OCI-LY7 (cell line): ENCODE measurements around the gene ADAMTS16. TPM values are rescaled to one million over a fixed set of nuclear protein-coding genes. Genes with fewer than 3 reads are reported as not detected.

Experiments
- BruUV-seq: library from RNA; stranded (reverse); fragments of 400-500 nt; replicated peaks from 2 replicates; lab custom pipeline; 2021; lab: Mats Ljungman, UMichigan
- CTCF ChIA-PET: fragments of 300-600 bp; sonication (Branson Sonifier 250); formaldehyde crosslinking; loops from one replicate; lab custom pipeline; 2022; ENCODE audit warnings: antibody characterized with exemption; ENCODE audit not compliant: unreplicated experiment; lab: Charles Lee
- POLR2A ChIA-PET: fragments of 300-600 bp; sonication (Branson Sonifier 250); formaldehyde crosslinking; loops from one replicate; lab custom pipeline; 2022; ENCODE audit warnings: antibody characterized with exemption; lab: Charles Lee
- DNase-seq: peaks from one replicate; pipeline ENCODE4 v3.0.0-alpha.2; 2015; ENCODE audit warnings: low spot score
- H2AFZ ChIP-seq: fragments of 200-600 bp; sonication (generic), shearing (Covaris generic); 2 replicates; pipeline ENCODE4 v1.6.1; 2014; ENCODE audit warnings: mild to moderate bottlenecking, antibody characterized with exemption, low read length, moderate library complexity
- H3K27ac ChIP-seq: fragments of 200-600 bp; sonication (generic); 2 replicates; pipeline ENCODE4 v1.5.1; 2014; ENCODE audit warnings: mixed run types, low read depth, mild to moderate bottlenecking, moderate library complexity, low read length, inconsistent platforms; ENCODE audit not compliant: poor library complexity, severe bottlenecking
- H3K36me3 ChIP-seq: fragments of 200-600 bp; sonication (generic); 2 replicates; pipeline ENCODE4 v1.6.1; 2014; ENCODE audit warnings: mild to moderate bottlenecking, antibody characterized with exemption, low read length, moderate library complexity, mixed read lengths; ENCODE audit not compliant: insufficient read depth
- H3K4me1 ChIP-seq: fragments of 200-600 bp; sonication (generic); 2 replicates; pipeline ENCODE4 v1.5.1; 2014; ENCODE audit warnings: mild to moderate bottlenecking, low read length; ENCODE audit not compliant: insufficient read depth, poor library complexity, severe bottlenecking
- H3K4me2 ChIP-seq: fragments of 200-600 bp; sonication (generic); 2 replicates; pipeline ENCODE4 v1.6.1; 2014; ENCODE audit warnings: mild to moderate bottlenecking, low read length
- H3K4me3 ChIP-seq: fragments of 200-600 bp; sonication (generic); 2 replicates; pipeline ENCODE4 v1.5.1; 2014; ENCODE audit warnings: mild to moderate bottlenecking, low read depth, low read length; ENCODE audit not compliant: poor library complexity, severe bottlenecking
- H3K79me2 ChIP-seq: fragments of 200-600 bp; sonication (generic); 2 replicates; pipeline ENCODE4 v1.6.1; 2016; ENCODE audit warnings: low read depth, mild to moderate bottlenecking, low read length, moderate library complexity, mixed read lengths; ENCODE audit not compliant: insufficient read depth
- H3K9me2 ChIP-seq: fragments of 200-600 bp; sonication (generic); 2 replicates; pipeline ENCODE4 v1.6.1; 2016; ENCODE audit warnings: mild to moderate bottlenecking, low read length, mixed read lengths; ENCODE audit not compliant: insufficient read depth
- H3K9me3 ChIP-seq: fragments of 200-600 bp; sonication (generic); 2 replicates; pipeline ENCODE4 v1.6.1; 2014; ENCODE audit warnings: mild to moderate bottlenecking, mixed run types, low read length, mixed read lengths
- H4K20me1 ChIP-seq: fragments of 200-600 bp; sonication (generic); 2 replicates; pipeline ENCODE4 v1.6.1; 2014; ENCODE audit warnings: mild to moderate bottlenecking, antibody characterized with exemption, low read length, moderate library complexity, mixed read lengths; ENCODE audit not compliant: insufficient read depth
- EZH2phosphoT487 ChIP-seq: fragments of 200-600 bp; sonication (generic); IDR thresholded peaks from 2 replicates; pipeline ENCODE4 v1.6.1; 2018; ENCODE audit warnings: low read depth, borderline replicate concordance, mild to moderate bottlenecking, mixed run types, antibody characterized with exemption, low read length, moderate library complexity, mixed read lengths
- intact Hi-C: fragments of 100-400 bp; cut with micrococcal nuclease; formaldehyde crosslinking; loops from one replicate; pipeline ENCODE4 v1.10.0; 2022; ENCODE audit not compliant: unreplicated experiment
- total RNA-seq, 2 experiments: library from RNA; depleted of rRNA in 1 of 2; stranded (reverse); fragments of >200 nt in 1 of 2; shearing (Covaris generic) in 1 of 2; gene quantifications; 2 replicates each; pipeline ENCODE4 v1.2.3, GENCODE V29; 2014 to 2022
- TF ChIP-seq, protein P1 (sequence below): fragments of 200-600 bp; sonication (generic); conservative IDR thresholded peaks from 2 replicates; pipeline ENCODE4 v1.5.1; 2014; ENCODE audit warnings: mild to moderate bottlenecking, antibody characterized with exemption, low read length, moderate library complexity, mixed read lengths

ADAMTS16 gene
- total RNA-seq, 2 experiments from 2014 or later = not detected

DNA sequence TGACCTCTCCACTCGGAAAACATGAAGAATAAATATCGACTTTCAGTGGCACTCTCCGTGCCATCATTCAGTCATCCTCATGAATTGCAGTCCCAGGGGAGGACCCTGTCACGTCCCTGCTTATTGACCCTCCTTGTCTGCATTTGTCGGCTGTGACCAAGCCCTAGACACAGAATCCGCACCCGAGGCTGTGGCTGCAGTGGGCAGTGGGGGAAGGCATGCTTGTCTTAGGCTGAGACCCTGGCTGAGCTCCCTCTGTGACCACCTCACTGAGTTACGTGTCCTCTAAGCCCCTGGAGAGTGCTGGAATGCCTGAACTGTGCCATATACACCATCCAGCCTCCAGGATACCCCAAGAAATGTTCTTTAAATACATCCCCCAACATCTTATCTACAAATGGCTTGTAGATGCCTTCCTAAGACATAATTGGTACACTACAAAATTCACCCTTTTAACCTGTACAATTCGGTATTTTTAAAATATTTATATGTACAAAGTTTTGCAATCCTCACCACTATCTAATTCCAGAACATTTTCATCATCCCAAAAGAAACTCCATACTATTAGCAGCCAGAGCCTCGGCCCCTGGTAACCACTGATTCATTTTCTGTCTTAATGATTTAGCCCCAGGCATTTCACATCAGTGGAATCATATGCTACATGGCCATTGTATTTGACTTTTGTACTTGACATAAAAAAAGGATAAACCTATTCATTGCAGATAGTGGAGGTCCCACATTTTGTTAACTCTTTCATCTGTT lies 201.6 kb downstream of the ADAMTS16 start:
- no peaks in the 10 kb centered on the region for H3K79me2 ChIP-seq
- no peak overlapping the region for H2AFZ ChIP-seq
- H3K4me2 ChIP-seq = no peak overlapping the region
- POLR2A ChIA-PET = no interaction called here
- H3K9me3 ChIP-seq = no peaks in the 10 kb centered on the region
- intact Hi-C loops = no loop called here
- H3K4me1 ChIP-seq = no peaks in the 10 kb centered on the region
- no peaks in the 10 kb centered on the region for H3K36me3 ChIP-seq
- TF ChIP-seq, protein P1, sequence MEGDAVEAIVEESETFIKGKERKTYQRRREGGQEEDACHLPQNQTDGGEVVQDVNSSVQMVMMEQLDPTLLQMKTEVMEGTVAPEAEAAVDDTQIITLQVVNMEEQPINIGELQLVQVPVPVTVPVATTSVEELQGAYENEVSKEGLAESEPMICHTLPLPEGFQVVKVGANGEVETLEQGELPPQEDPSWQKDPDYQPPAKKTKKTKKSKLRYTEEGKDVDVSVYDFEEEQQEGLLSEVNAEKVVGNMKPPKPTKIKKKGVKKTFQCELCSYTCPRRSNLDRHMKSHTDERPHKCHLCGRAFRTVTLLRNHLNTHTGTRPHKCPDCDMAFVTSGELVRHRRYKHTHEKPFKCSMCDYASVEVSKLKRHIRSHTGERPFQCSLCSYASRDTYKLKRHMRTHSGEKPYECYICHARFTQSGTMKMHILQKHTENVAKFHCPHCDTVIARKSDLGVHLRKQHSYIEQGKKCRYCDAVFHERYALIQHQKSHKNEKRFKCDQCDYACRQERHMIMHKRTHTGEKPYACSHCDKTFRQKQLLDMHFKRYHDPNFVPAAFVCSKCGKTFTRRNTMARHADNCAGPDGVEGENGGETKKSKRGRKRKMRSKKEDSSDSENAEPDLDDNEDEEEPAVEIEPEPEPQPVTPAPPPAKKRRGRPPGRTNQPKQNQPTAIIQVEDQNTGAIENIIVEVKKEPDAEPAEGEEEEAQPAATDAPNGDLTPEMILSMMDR = no peak
- TF ChIP-seq EZH2phosphoT487 = no peak
- no peaks in the 10 kb centered on the region for H3K9me2 ChIP-seq
- DNase-seq = no peak
- H4K20me1 ChIP-seq = no peaks in the 10 kb centered on the region
- H3K4me3 ChIP-seq = no peak overlapping the region
- CTCF ChIA-PET = no interaction called here
- BruUV-seq = no TSS peak
- H3K27ac ChIP-seq = no peak overlapping the region

- intact Hi-C loops = no loop called here
- no TSS peak for BruUV-seq
- no peak overlapping the region for H3K4me2 ChIP-seq
- no peak overlapping the region for H3K27ac ChIP-seq
- no peak for DNase-seq
- H2AFZ ChIP-seq = no peak overlapping the region
- H3K9me3 ChIP-seq = no peaks in the 10 kb centered on the region
- H3K4me3 ChIP-seq = no peak overlapping the region
- no peak for TF ChIP-seq EZH2phosphoT487
- TF ChIP-seq, protein P1 = no peak
- no peaks in the 10 kb centered on the region for H4K20me1 ChIP-seq
- ChIA-PET POLR2A (interaction anchor here (0.7 kb wide), 1 partner anchor 534 kb away, joined by 5 read pairs; no protein-coding TSS in a partner anchor), CTCF (no interaction called here)
- no peaks in the 10 kb centered on the region for H3K9me2 ChIP-seq
- H3K4me1 ChIP-seq = no peaks in the 10 kb centered on the region
- no peaks in the 10 kb centered on the region for H3K79me2 ChIP-seq
- H3K36me3 ChIP-seq = no peaks in the 10 kb centered on the region
Observed at GRCh38 chr5:5342784-5343183, 202.7 kb downstream of the ADAMTS16 start.

DNA sequence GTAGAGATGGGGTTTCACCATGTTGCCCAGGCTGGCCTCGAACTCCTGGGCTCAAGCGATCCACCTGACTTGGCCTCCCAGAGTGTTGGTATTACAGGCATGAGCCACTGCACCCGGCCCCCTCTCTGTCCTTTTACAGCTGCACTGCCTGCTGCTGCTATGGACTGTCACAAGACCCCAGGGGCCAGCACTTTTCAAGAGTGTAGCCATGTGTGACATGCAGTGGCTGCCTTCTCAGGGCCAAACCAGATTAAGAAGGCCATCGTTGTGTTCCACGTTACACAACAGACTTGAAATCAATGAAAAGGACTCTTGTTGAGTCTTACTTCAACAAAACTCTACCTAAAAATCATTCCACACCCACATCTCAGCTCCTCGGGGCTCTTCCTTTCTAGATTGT lies 203.4 kb downstream of the ADAMTS16 start:
- H3K4me3 ChIP-seq = no peak overlapping the region
- H3K9me3 ChIP-seq = no peaks in the 10 kb centered on the region
- H3K79me2 ChIP-seq = no peaks in the 10 kb centered on the region
- ChIA-PET POLR2A (no interaction called here), CTCF (no interaction called here)
- H3K4me2 ChIP-seq = no peak overlapping the region
- BruUV-seq = no TSS peak
- H3K9me2 ChIP-seq = no peaks in the 10 kb centered on the region
- no peaks in the 10 kb centered on the region for H3K4me1 ChIP-seq
- H3K36me3 ChIP-seq = no peaks in the 10 kb centered on the region
- intact Hi-C loops = no loop called here
- no peaks in the 10 kb centered on the region for H4K20me1 ChIP-seq
- no peak overlapping the region for H3K27ac ChIP-seq
- H2AFZ ChIP-seq = no peak overlapping the region
- TF ChIP-seq, protein P1 = no peak
- TF ChIP-seq EZH2phosphoT487 = no peak
- no peak for DNase-seq
